SKM-1 (cell line): ENCODE data around the gene EMC1.
"Not testable (repeated sequence)": the region's sequence is repeated elsewhere in the genome, so short reads cannot be mapped to it uniquely, and the experiment has no call there.

Experiments
- DNase-seq: peaks from one replicate; lab custom pipeline; 2025; ENCODE audit not compliant: unreplicated experiment; lab: John Stamatoyannopoulos, UW

EMC1 gene

DNA sequence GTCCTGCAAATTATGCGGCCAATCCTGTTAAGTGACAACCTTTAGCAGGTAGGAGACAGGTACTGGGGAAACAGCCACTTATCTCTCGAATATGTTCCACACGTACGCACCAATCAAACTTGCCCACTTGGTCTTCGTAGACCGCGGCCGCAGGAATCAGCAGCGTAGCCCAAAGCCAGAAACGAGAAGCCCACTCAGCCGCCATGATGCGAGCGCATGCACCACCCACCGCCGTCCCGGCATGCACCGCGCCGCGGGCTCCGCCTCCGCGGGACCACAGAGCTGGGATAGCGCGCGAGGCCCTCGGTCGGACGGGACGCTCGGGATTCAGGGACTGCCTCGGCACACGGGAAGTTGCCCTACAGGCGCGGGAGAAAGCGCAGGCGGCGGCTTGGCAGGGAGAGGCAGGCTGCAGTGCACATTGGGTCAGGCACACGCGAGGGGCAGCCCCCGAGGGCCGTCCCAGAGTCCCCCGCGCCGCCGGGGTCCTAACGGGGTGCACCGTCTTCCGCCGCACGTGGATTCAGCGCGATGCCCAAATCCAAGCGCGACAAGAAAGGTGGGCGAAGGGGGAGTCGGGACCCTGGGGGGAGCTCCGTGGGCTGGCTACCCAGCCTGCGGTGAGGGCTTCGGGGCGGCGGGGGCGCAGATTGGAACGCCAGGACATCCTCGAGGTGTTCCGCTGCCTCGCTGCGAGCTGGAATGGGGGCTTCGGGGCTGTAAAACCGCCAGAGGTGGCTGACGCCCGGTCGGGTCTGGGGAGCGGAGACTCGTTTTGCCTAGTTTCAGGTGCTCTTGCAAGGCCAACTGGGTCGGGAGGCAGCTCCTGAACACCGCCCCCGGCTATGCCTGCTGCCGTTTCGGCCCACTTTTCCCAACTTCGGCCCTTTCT lies at the start of gene EMC1, which contains the start of gene MRTO4:
EMC1 (minus strand) TSS at position 220 of the 892 bp plus-strand sequence; CDS start at position 205, 15 bp downstream.
MRTO4 (plus strand) TSS at position 501 of the 892 bp plus-strand sequence; CDS start at position 532, 31 bp downstream.
- DNase-seq, result peak; percentile 89

DNA sequence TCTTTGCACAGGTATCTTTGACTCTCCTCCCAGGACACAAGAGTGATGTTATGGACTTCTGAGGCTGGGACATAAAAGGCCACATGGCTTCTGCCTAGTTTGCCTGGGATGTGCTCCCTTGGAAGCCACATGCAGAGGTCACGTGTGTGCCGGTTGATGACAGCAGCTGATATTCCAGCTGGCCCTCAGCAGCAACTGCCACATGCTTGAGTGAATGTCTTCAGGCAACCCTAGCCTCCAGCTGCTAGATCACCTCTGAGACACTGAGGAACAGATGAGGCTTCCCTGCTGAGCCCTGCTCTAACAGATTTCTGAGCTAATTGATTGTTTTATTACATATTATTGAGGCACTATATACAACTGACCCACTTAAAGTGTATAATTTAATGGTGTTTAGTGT lies 48.9 kb upstream of the EMC1 start:
- no peak for DNase-seq

DNA sequence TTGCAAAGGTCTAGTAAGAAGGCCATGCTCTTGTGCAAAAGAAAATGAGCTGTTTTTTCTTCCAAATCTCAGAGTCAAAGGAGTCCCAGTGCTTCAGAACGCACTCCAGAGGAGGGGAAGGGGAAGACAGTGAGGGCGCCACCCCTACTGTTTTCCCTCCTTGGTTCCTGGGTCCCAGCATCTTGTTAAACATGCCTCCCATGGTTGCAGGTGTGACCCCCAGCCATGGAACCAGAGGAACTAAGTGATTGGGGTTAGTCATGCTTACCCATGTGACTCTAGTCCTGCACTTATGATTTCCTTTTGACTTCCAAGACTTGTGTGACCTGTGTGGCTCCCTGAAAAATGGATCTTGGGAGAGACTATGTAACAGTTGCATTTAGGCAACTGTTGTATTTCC lies 43.3 kb upstream of the EMC1 start:
- DNase-seq, result no peak

DNA sequence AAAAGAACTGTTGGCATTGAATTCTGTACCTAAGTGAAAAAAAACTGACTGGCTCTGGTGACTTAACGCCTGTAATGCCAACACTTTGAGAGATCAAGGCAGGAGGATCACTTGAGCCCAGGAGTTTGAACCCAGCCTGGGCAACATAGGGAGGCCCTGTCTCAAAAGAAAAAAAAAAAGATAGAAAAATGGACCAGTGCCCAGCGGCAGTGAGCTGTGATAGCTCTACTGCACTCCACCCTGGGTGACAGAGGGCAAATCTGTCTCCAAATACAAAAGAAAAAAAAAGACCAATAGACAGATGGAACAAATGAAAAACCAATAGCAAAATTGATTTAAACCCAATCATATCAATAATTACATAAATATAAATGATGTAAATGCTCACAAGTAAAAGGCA lies 37.9 kb upstream of the EMC1 start:
- DNase-seq, result no peak

DNA sequence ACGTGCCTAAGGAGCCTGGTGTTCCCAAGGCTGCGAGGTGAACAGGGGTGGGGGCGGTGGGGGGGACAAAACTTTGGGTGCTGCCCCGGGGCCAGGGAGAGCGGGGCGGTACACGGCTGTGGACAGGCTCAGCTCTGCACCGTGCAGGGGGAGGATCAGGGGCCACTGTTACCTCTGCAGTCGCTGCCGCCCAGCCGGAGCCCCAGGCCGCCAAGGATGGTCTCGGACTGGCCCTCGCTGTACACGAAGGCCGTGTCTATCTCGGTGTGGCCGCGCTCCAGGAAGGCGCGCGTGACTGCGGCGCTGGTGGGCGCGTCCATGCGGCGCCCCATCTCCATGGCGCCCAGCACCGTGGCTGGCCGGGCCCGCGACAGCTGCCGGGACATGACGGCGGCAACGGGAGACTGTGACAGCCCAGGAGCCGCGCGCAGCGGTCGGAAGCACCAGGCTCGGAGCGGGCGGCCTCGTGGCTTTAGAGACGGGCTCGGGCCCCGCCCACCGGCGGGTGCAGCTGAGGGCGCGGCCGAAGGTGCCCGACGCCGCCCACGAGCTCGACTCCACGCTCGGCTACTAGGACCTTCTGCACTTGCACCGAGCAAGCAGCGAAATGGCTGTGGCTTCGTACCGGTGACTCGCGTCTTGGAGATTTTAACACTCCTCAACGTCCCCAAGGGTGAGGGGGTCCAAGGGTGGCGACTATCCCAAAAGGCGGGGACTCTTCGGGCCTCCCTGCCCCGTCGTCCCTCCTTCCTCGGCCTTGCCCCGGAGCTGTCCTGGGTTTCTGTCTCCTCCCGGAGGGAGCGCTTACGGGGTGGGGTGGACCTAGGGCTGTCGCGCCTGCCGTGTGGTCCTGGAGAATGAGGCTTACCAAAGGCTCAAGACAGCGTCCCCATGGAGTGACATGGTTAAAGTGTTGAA lies 37.3 kb upstream of the EMC1 start, which contains the start of gene AKR7A3:
AKR7A3 (minus strand) TSS at position 447 of the 918 bp plus-strand sequence; CDS start at position 386, 61 bp downstream.
- peak; percentile 29 for DNase-seq

DNA sequence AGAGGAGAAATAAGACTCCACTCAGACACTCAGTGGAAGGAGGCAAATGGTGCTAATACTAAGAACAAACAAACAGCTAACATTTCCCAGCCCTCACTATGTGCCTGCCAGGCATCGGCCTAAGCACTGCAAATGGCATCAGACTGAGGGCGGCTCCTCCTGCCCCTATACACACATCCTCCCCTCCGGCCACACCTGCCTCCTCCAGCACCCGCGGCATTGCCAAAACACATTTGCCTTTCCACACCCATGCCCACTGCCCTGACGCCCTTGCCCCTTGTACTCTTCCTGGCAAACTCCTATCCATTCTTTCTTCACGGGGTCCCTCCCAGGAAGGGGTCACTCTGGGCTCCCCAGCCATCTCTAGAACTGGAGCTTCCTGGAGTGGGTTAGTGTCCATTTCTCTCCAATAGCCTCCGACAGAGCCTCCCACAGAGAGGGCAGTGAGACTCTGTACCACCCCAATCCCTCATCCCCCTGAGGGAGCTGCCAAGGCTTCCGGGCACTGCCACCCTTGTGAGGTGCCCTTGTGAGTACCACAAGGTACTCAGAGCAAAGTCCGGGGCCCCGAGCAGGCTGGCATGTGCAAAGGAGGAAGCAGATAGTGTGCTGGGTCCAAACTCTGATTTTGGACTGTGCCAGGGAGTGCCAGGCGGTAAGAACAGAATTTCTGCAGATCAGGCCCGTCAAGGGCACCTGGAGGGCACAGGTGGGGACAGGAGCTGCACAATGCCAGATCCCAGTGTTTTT lies 36.3 kb upstream of the EMC1 start:
- no peak for DNase-seq

DNA sequence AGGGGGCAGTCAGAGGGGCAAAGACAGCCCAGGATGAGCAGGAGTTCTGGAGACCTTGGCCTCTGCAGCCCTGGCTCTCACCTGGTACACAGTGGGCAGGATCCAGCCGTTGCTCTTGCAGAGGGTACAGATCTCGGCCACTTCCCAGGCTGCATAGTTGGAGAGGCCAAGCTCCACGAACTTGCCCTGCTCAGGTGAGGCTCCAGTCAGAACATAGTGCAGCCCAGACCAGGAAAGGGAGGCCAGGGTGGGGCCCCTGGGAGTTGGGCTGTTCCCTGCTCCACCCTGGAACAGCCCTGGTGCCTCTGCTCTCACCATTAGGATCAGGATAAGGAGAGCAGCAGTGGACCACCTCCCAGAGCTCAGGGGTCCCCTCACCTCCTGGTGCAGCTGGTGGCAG lies 34.5 kb upstream of the EMC1 start:
- not testable (repeated sequence) for DNase-seq

DNA sequence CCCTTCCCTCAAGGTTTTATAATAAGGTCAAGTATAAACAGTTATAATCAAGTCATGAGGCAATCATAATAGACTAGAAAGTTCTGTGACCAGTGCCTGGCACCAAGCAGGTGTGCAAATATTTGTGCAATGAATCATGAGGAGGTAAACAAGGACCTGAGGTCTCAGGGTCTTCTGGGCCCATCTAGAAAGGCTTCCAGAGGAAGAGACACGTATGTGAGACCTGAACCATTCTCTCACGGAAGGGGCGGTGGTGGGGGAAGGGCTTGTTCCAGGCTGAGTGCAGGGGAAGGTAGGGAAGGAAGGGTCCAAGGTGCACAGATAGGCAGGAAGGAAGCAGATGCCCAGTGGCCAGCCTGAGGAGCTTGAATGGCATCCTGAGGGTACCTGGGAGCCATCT lies 34.0 kb upstream of the EMC1 start:
- not testable (repeated sequence) for DNase-seq

DNA sequence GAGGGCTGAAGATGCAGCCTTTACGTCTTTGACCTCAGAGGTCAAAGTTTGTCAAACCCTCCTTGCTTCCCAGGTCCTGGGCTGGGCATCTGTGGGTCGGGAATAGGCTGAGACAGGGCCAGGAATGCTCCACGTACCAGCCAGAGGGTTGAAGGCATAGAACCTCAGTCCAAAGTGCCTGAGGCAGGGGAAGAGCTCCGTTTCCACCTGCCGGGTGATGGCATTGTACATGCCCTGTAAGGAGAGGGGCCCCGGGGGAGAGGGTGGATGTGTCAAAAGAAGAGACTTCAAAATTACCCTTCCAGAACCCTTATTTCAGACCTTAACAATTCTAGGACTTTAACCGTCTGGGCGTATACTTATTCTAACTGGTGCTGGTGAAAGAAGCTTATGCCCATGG lies 33.6 kb upstream of the EMC1 start:
- DNase-seq, result no peak

DNA sequence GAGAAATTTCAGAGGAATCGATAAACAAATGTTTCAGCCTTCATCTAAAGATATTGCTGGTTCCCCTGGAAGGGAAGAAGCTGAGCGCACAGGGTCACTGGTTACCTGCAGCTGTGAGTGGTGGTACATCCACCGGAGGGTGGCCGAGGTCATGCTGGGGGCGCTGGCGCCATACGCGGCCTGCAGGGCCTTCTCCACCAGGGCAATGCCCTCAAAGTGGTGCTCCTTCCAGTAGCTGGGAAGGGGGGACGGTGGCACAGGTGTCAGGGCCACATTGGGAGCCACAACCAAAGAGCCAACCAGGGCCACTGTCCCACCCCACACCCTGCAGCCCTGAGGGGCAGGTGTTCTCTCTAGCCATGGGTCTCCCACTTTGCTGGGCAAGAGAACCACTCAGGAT lies 32.6 kb upstream of the EMC1 start:
- DNase-seq, result no peak

DNA sequence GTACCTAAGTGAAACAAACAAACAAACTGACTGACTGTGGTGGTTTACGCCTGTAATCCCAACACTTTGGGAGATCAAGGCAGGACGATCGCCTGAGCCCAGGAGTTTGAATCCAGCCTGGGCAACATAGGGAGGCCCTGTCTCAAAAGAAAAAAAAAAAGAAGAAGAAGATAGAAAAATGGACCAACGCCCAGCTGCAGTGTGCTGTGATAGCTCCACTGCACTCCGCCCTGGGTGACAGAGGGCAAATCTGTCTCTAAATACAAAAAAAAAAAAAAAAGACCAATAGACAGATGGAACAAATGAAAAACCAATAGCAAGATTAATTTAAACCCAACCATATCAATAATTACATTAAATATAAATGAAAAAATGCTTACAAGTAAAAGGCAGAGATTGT lies 23.3 kb upstream of the EMC1 start:
- DNase-seq, result no peak

DNA sequence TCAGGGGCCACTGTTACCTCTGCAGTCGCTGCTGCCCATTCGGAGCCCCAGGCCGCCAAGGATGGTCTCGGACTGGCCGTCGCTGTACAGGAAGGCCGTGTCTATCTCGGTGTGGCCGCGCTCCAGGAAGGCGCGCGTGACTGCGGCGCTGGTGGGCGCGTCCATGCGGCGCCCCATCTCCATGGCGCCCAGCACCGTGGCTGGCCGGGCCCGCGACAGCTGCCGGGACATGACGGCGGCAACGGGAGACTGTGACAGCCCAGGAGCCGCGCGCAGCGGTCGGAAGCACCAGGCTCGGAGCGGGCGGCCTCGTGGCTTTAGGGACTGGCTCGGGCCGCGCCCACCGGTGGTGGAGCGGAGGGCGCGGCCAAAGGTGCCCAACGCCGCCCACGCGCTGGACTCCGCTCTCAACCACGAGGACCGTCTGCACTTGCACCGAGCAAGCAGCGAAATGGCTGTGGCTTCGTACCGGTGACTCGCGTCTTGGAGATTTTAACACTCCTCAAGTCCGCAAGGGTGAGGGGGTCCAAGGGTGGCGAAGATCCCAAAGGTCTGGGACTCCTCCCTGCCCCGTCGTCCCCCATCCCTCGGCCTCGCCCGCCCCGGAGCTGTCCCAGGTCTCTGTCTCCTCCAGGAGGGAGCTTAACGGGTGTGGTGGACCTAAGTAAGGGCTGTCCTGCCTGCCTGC lies 22.7 kb upstream of the EMC1 start:
- not testable (repeated sequence) for DNase-seq

DNA sequence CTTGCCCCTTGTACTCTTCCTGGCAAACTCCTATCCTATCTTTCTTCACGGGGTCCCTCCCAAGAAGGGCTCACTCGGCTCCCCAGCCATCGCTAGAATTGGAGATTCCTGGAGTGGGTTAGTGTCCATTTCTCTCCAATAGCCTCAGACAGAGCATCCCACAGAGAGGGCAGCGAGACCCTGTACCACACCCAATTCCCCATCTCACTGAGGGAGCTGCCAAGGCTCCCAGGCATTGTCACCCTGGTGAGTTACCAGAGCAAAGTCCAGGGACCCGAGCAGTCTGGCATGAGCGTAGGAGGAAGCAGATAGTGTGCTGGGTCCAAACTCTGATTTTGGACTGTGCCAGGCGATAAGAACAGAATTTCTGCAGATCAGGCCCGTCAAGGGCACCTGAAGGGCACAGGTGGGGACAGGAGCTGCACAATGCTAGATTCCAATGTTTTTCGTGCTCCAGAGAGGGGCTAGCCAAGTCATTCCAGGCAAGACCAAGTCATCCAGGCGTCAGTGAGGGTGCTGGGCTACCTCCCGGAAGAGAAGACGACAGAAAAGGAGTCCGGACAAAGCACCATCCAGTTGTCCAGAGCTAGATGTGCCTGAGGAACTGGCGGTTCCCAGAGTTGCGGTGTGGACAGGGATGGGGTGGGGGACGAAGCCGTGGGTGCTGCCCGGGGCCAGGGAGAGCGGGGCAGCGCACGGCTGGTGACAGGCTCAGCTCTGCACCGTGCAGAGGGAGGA lies 22.0 kb upstream of the EMC1 start:
- DNase-seq, result no peak

DNA sequence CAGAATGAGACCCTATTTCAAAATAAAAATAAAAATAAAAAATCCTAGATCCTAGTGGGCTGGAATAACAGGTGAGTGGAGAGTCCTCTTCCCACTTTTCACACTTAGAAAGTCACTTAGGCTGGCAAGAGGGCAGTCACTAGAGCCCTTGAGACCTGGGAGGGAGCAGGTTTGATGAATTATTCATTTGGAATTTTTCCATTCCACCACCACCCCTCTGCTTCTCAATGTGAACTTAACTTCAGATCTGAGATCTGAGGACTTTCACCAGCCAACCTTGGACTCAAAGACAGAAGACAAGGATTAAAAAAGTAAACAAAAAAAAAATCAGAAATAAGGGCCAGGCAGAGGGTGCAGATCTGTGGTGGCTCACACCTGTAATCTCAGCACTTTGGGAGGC lies 20.7 kb upstream of the EMC1 start:
- DNase-seq, result no peak

DNA sequence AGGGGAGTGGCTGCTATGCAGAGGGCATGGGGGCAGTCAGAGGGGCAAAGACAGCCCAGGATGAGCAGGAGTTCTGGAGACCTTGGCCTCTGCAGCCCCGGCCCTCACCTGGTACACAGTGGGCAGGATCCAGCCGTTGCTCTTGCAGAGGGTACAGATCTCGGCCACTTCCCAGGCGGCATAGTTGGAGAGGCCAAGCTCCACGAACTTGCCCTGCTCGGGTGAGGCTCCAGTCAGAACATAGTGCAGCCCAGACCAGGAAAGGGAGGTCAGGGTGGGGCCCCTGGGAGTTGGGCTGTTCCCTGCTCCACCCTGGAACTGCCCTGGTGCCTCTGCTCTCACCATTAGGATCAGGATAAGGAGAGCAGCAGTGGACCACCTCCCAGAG lies 19.0 kb upstream of the EMC1 start:
- DNase-seq, result not testable (repeated sequence)

DNA sequence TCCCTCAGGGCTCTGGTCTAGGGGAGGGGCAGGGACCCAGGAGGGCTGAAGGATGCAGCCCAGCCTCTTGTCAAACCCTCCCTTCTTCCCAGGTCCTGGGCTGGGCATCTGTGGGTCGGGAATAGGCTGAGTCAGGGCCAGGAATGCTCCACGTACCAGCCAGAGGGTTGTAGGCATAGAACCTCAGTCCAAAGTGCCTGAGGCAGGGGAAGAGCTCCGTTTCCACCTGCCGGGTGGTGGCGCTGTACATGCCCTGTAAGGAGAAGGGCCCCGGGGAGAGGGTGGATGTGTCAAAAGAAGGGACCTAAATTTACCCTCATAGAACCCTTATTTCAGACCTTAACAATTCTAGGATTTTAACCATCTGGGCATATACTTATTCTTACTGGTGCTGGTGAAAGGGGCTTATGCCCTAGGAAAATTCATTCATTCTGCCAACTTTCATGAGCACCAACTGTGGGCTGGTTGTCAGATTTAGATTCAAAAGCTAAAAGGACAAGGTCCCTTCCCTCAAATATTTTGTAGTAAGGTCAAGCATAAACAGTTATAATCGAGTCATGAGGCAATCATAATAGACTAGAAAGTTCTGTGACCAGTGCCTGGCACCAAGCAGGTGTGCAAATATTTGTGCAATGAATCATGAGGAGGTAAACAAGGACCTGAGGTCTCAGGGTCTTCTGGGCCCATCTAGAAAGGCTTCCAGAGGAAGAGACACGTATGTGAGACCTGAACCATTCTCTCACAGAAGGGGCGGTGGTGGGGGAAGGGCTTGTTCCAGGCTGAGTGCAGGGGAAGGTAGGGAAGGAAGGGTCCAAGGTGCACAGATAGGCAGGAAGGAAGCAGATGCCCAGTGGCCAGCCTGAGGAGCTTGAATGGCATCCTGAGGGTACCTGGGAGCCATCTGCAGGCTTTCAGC lies 18.4 kb upstream of the EMC1 start:
- not testable (repeated sequence) for DNase-seq

DNA sequence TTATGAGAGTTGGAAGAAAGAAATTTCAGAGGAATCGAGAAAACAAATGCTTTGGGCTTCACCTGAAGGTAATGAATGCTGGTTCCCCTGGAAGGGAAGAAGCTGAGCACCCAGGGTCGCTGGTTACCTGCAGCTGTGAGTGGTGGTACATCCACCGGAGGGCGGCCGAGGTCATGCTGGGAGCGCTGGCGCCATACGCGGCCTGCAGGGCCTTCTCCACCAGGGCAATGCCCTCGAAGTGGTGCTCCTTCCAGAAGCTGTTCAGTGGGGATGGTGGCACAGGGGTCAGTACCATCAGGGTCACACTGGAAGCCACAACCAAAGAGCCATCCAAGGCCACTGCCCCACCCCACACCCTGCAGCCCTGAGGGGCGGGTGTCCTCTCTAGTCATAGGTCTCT lies 17.1 kb upstream of the EMC1 start:
- no peak for DNase-seq

DNA sequence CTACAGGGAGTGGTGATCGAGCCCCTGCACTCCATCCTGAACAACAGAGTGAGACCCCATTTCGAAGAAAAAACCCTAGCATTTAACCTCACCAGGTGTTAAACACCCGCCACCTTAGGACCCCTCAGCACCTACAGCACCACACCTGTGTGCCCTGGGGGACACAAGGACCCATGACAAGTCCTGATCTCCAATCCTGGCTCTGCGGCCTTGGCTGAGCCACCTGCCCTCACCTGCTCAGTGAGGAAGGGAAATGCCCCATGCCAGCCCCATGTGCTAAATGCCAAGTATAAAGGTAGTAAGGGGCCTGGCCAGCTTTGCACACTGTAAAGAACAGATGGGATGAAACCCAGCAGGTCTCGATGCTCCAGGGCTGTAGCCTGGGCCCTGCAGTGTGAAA lies 11.4 kb upstream of the EMC1 start:
- DNase-seq, result no peak

DNA sequence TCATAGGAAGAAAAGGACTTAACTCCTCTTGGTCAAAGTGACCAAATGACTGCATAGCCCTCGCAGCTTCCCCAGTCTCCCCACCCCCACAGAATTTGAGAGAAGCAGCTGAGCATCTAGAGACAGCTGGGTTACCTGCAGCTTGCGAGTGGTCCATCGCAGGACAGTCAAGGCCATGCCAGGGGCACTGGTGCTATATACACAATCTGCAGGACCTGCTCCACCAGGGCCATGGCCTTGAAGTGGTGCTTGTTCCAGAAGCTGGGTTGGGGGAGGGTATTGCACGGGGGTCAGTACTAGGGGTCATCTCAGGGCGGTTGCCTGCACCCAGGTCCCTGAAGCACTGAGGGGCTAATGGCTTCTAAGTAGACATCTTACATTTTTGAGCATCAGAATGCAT lies 10.7 kb upstream of the EMC1 start:
- no peak for DNase-seq
